H1 (cell line): Measurements from ENCODE around the gene CMYA5. TPM values are rescaled to one million over a fixed set of nuclear protein-coding genes. Genes with fewer than 3 reads are reported as not detected.

Source experiments
- CTCF ChIA-PET: fragments of 300-600 bp; sonication (Branson Sonifier 250); formaldehyde crosslinking; loops from one replicate; lab custom pipeline; 2021; ENCODE audit not compliant: partially characterized antibody; lab: Charles Lee
- POLR2A ChIA-PET: fragments of 300-600 bp; sonication (Branson Sonifier 250); formaldehyde crosslinking; loops from one replicate; lab custom pipeline; 2021; ENCODE audit warnings: inconsistent platforms; ENCODE audit not compliant: partially characterized antibody; lab: Charles Lee
- DNase-seq, 2 experiments: peaks; one replicate each; pipeline versions ENCODE4 v3.0.0 to v3.0.0-alpha.2; 2010 to 2022; ENCODE audit warnings: low spot score in 2 of 2, low read depth in 1 of 2, mixed read lengths in 1 of 2
- FAIRE-seq: peaks from 2 replicates; lab custom pipeline; 2011; peaks lifted over from hg19 to GRCh38; lab: Jason Lieb, UNC
- H2AFZ ChIP-seq: 2 replicates; pipeline ENCODE4 v1.8.1; 2012; ENCODE audit warnings: low read length, inconsistent platforms
- H2AK5ac ChIP-seq: 2 replicates; pipeline ENCODE4 v1.6.1; 2013; ENCODE audit warnings: low read depth, low read length
- H2BK120ac ChIP-seq: replicated peaks from 2 replicates; pipeline ENCODE3; 2013; ENCODE audit warnings: low read depth, low read length, inconsistent platforms
- H2BK12ac ChIP-seq: 2 replicates; pipeline ENCODE4 v1.6.1; 2013; ENCODE audit warnings: low read depth, low read length
- H2BK15ac ChIP-seq: 2 replicates; pipeline ENCODE4 v1.6.1; 2013; ENCODE audit warnings: low read length
- H2BK20ac ChIP-seq: 2 replicates; pipeline ENCODE4 v1.6.1; 2013; ENCODE audit warnings: low read length
- H2BK5ac ChIP-seq: 2 replicates; pipeline ENCODE4 v1.6.1; 2013; ENCODE audit warnings: low read depth, low read length
- H3K14ac ChIP-seq: 2 replicates; pipeline ENCODE4 v1.6.1; 2013; ENCODE audit warnings: inconsistent platforms; ENCODE audit not compliant: insufficient read length
- H3K18ac ChIP-seq: 2 replicates; pipeline ENCODE4 v1.6.1; 2013; ENCODE audit warnings: low read length; ENCODE audit errors: extremely low read depth
- H3K23ac ChIP-seq: 2 replicates; pipeline ENCODE4 v1.6.1; 2013; ENCODE audit warnings: inconsistent platforms; ENCODE audit not compliant: insufficient read length
- H3K23me2 ChIP-seq: 2 replicates; pipeline ENCODE4 v1.6.1; 2013; ENCODE audit warnings: low read depth, low read length
- H3K27ac ChIP-seq: 2 replicates; pipeline ENCODE4 v1.6.1; 2011; ENCODE audit warnings: low read depth, low read length, inconsistent platforms
- H3K27me3 ChIP-seq, 4 experiments: replicated peaks in 1 of 4; 1 replicate in 1 of 4; 2 replicates in 3 of 4; pipeline versions ENCODE4 v1.6.1 to v1.8.1; 2011 to 2013; ENCODE audit warnings: low read length in 3 of 4, mild to moderate bottlenecking in 3 of 4, inconsistent platforms in 2 of 4, mixed read lengths in 2 of 4, moderate library complexity in 1 of 4; ENCODE audit not compliant: control insufficient read depth in 3 of 4, insufficient read depth in 3 of 4; ENCODE audit errors: extremely low read depth in 1 of 4
- H3K36me3 ChIP-seq, 4 experiments: 2 replicates each; pipeline versions ENCODE4 v1.6.1 to v1.8.1; 2011 to 2013; ENCODE audit warnings: mild to moderate bottlenecking in 4 of 4, low read length in 3 of 4, moderate library complexity in 2 of 4, control low read depth in 1 of 4, inconsistent platforms in 1 of 4; ENCODE audit not compliant: insufficient read depth in 4 of 4, control insufficient read depth in 2 of 4
- H3K4ac ChIP-seq: replicated peaks from 2 replicates; pipeline ENCODE3; 2013; ENCODE audit warnings: low read length, low read depth, mixed read lengths, inconsistent platforms; ENCODE audit not compliant: insufficient read length
- H3K4me1 ChIP-seq, 4 experiments: replicated peaks in 1 of 4; 1 replicate in 1 of 4; 2 replicates in 3 of 4; pipeline versions ENCODE4 v1.6.1 to v1.8.1; 2011 to 2013; ENCODE audit warnings: low read length in 3 of 4, inconsistent platforms in 2 of 4, mixed read lengths in 1 of 4; ENCODE audit not compliant: insufficient read depth in 4 of 4, control insufficient read depth in 3 of 4
- H3K4me2 ChIP-seq, 2 experiments: 2 replicates each; pipeline versions ENCODE4 v1.6.1 to v1.8.1; 2011 to 2013; ENCODE audit warnings: low read depth in 2 of 2, low read length in 2 of 2, control low read depth in 1 of 2, inconsistent platforms in 1 of 2, mild to moderate bottlenecking in 1 of 2; ENCODE audit not compliant: insufficient read depth in 1 of 2
- H3K4me3 ChIP-seq, 4 experiments: fragments of 200-600, 300-600 bp in 1 of 4; sonication (generic), shearing (Covaris generic), sonication (Bioruptor Twin) in 1 of 4; 2 replicates each; pipeline versions ENCODE4 v1.5.1 to v1.8.1; 2011 to 2016; ENCODE audit warnings: low read length in 4 of 4, low read depth in 3 of 4, control low read depth in 2 of 4, inconsistent platforms in 2 of 4, mild to moderate bottlenecking in 2 of 4, mixed read lengths in 1 of 4, moderate library complexity in 1 of 4; ENCODE audit not compliant: insufficient read depth in 2 of 4; ENCODE audit errors: extremely low read depth in 1 of 4
- H3K56ac ChIP-seq: replicated peaks from 2 replicates; pipeline ENCODE3; 2013; ENCODE audit warnings: low read depth, mild to moderate bottlenecking, mixed read lengths, low read length, inconsistent platforms; ENCODE audit not compliant: insufficient read length
- H3K79me1 ChIP-seq: 2 replicates; pipeline ENCODE4 v1.6.1; 2013; ENCODE audit warnings: low read depth, low read length, control low read depth
- H3K79me2 ChIP-seq, 2 experiments: 2 replicates each; pipeline versions ENCODE4 v1.6.1 to v1.8.1; 2012 to 2013; ENCODE audit warnings: low read length in 2 of 2, mild to moderate bottlenecking in 2 of 2, inconsistent platforms in 1 of 2; ENCODE audit not compliant: insufficient read depth in 2 of 2, control insufficient read depth in 1 of 2
- H3K9ac ChIP-seq, 4 experiments: replicated peaks in 1 of 4; 1 replicate in 1 of 4; 2 replicates in 3 of 4; pipeline versions ENCODE4 v1.6.1 to v1.8.1; 2011 to 2013; ENCODE audit warnings: low read depth in 3 of 4, low read length in 3 of 4, control low read depth in 2 of 4, mild to moderate bottlenecking in 2 of 4, moderate library complexity in 2 of 4, inconsistent platforms in 1 of 4; ENCODE audit errors: extremely low read depth in 1 of 4
- H3K9me3 ChIP-seq, 2 experiments: 2 replicates each; pipeline versions ENCODE4 v1.6.1 to v1.8.1; 2012 to 2013; ENCODE audit warnings: mild to moderate bottlenecking in 2 of 2, moderate library complexity in 2 of 2, control low read depth in 1 of 2, inconsistent platforms in 1 of 2, low read depth in 1 of 2, low read length in 1 of 2, mixed read lengths in 1 of 2; ENCODE audit not compliant: insufficient read depth in 2 of 2
- H4K20me1 ChIP-seq, 2 experiments: replicated peaks in 1 of 2; 2 replicates each; pipeline versions ENCODE3 to v1.8.1; 2011 to 2013; ENCODE audit warnings: inconsistent platforms in 2 of 2, low read length in 2 of 2, mild to moderate bottlenecking in 1 of 2; ENCODE audit not compliant: insufficient read depth in 2 of 2, control insufficient read depth in 1 of 2
- H4K5ac ChIP-seq: 2 replicates; pipeline ENCODE4 v1.6.1; 2013; ENCODE audit warnings: low read length, low read depth, mixed read lengths, inconsistent platforms; ENCODE audit not compliant: insufficient read length
- H4K8ac ChIP-seq: 2 replicates; pipeline ENCODE4 v1.8.0; 2013; ENCODE audit warnings: mild to moderate bottlenecking, moderate library complexity, low read length, inconsistent platforms; ENCODE audit not compliant: insufficient read depth; ENCODE audit errors: extremely low read depth
- H4K91ac ChIP-seq: replicated peaks from 2 replicates; pipeline ENCODE3; 2013; ENCODE audit warnings: low read length, mixed read lengths, inconsistent platforms; ENCODE audit not compliant: insufficient read length
- CHD2 ChIP-seq: IDR thresholded peaks from 2 replicates; pipeline ENCODE4 v1.6.1; 2012; ENCODE audit warnings: low read length, improper control_type of control experiment
- GABPA ChIP-seq: IDR thresholded peaks from 2 replicates; pipeline ENCODE4 v1.6.1; 2011; ENCODE audit warnings: mild to moderate bottlenecking, low read length, moderate library complexity, borderline replicate concordance; ENCODE audit not compliant: insufficient read depth
- HDAC6 ChIP-seq: IDR thresholded peaks from one replicate; pipeline ENCODE4 v1.7.1; 2012; ENCODE audit warnings: low read depth, mild to moderate bottlenecking, inconsistent platforms, low read length, moderate library complexity
- KDM1A ChIP-seq: fragments of 200-600, 300-600 bp; sonication (generic); IDR thresholded peaks from 2 replicates; pipeline ENCODE4 v1.7.1; 2016; ENCODE audit warnings: mild to moderate bottlenecking, low read length, borderline replicate concordance
- SIN3A ChIP-seq, 2 experiments: IDR thresholded peaks in 1 of 2; conservative IDR thresholded peaks in 1 of 2; 2 replicates each; pipeline ENCODE4 v1.6.1; 2011 to 2012; ENCODE audit warnings: low read length in 2 of 2, improper control_type of control experiment in 1 of 2, low read depth in 1 of 2, mild to moderate bottlenecking in 1 of 2
- WGBS, 2 experiments: shearing (Covaris generic) in 1 of 2; methylation state at CpG; one replicate each; pipeline versions ENCODE4 v1.1.6 to v1.1.7; 2013 to 2015; ENCODE audit warnings: low lambda C conversion rate in 2 of 2, mixed read lengths in 2 of 2, inconsistent platforms in 1 of 2, low coverage in 1 of 2, missing lambda C conversion rate in 1 of 2; ENCODE audit not compliant: insufficient replicate concordance in 2 of 2, insufficient coverage in 1 of 2, insufficient read length in 1 of 2; ENCODE audit errors: extremely low coverage in 1 of 2, missing lambda C conversion rate in 1 of 2; 5-methylcytosine and 5-hydroxymethylcytosine counted together
- polyA plus RNA-seq, 7 experiments: library from polyadenylated mRNA; depleted of rRNA in 3 of 7; stranded (reverse) in 5 of 7; unstranded in 2 of 7; fragments of >200 nt in 5 of 7; fragments of 200-250 nt in 2 of 7; gene quantifications; 1 replicate in 5 of 7; 2 replicates in 1 of 7; 4 replicates in 1 of 7; pipeline versions ENCODE4 v1.2.1 to v1.2.3, GENCODE V29; 2011 to 2013; ENCODE audit warnings: missing spikeins in 2 of 7, mixed read lengths in 2 of 7
- total RNA-seq: library from RNA; stranded (reverse); fragmentation: NEBNext Ultra II Directional; extraction: Animal tissue kit (Norgen Biotek cat#: 25700); gene quantifications from 2 replicates; pipeline ENCODE4 v1.2.1, GENCODE V29; 2021

Gene CMYA5
- total and polyA plus RNA-seq, 2 of the 8 experiments (the other 6 are each of a cell fraction or from before 2014, with no cell fraction given): 0.88 to 0.95 TPM

DNA sequence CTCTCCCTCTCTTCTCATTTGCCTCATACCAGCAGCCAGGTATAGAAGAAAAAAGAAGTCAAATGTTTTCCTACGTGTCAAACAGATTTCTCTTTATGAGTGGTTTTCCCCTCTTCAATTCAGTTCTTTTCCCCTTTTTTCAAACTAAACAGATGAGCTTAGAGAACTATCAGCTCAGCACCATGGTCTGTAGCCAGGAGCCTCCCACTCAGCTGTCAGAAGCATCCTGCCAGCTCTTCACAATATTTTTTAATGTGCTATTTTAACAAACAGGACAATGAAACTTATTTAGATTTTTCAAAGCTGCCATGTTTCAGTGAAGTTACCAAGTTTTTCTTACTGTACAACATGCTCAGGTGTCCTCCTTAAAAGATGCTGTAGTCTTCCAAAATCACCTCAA, 63.5 kb downstream of the CMYA5 start:
- Histone ChIP-seq H2AK5ac (no peak overlapping the region), H3K27me3 (no peaks in the 10 kb centered on the region), H3K14ac (no peak overlapping the region), H3K56ac (no peak overlapping the region), H4K5ac (no peak overlapping the region), H3K9me3 (no peaks in the 10 kb centered on the region), H2AFZ (no peak overlapping the region), H2BK5ac (no peak overlapping the region), H3K79me2 (no peaks in the 10 kb centered on the region; a peak in 1 of 4 replicates), H2BK20ac (no peak overlapping the region), H3K23ac (no peak overlapping the region), H3K4me3 (no peak overlapping the region), H3K79me1 (no peaks in the 10 kb centered on the region), H3K27ac (no peak overlapping the region), H3K36me3 (no peaks in the 10 kb centered on the region), H4K20me1 (no peaks in the 10 kb centered on the region), H3K18ac (no peak overlapping the region), H3K9ac (no peak overlapping the region), H2BK120ac (no peak overlapping the region), H2BK15ac (no peak overlapping the region), H3K4me2 (no peak overlapping the region), H2BK12ac (no peak overlapping the region), H4K91ac (no peak overlapping the region), H3K4me1 (peaks cover 0 to 6% (median 2%) of the 10 kb centered on the region in 4 experiments; a peak in 4 of 7 replicates), H3K4ac (no peak overlapping the region), H4K8ac (no peak overlapping the region), H3K23me2 (no peaks in the 10 kb centered on the region)
- POLR2A ChIA-PET: no interaction called here
- DNase-seq: no peak
- FAIRE-seq: no peak
- WGBS, 2 experiments: 78% methylated on average over 1 of the region's 1 CpG; no CpG with 5 or more reads in 1 of the 2 experiments
- CTCF ChIA-PET: interaction anchor here (0.9 to 1.9 kb wide), 5 partner anchors 10 to 77 kb away, joined by 3 to 8 read pairs (median 4); no protein-coding TSS in a partner anchor
- no peak for TF ChIP-seq GABPA
- no peak for TF ChIP-seq CHD2
- TF ChIP-seq KDM1A: no peak
- no peak for TF ChIP-seq SIN3A (conservative IDR thresholded peaks at IDR 0.05 in 1 of 2, IDR thresholded peaks at IDR 0.05 in 1 of 2; ENCODE audit: low read depth in 1 of 2, low read length in 2 of 2)
- TF ChIP-seq HDAC6: no peak
